Epithelial cell of proximal tubule (primary cell): ENCODE measurements around the gene C1QTNF8. TPM values are rescaled to one million over a fixed set of nuclear protein-coding genes. Genes with fewer than 3 reads are reported as not detected.
"Not testable (repeated sequence)": the region's sequence is repeated elsewhere in the genome, so short reads cannot be mapped to it uniquely, and the experiment has no call there.

ENCODE experiments used
- DNase-seq: peaks from one replicate; pipeline ENCODE4 v3.0.0-alpha.2; 2011; ENCODE audit warnings: low read depth
- H3K4me3 ChIP-seq: 2 replicates; pipeline ENCODE4 v1.5.1; 2011; ENCODE audit warnings: low read depth, mild to moderate bottlenecking, low read length
- total RNA-seq: library from RNA; depleted of rRNA; stranded (reverse); fragments of >200 nt; gene quantifications from 2 replicates; pipeline ENCODE4 v1.2.3, GENCODE V29; 2015
- TF ChIP-seq, protein P1 (sequence below): conservative IDR thresholded peaks from 2 replicates; pipeline ENCODE4 v1.5.1; 2012; ENCODE audit warnings: low read depth, mild to moderate bottlenecking, low read length

Gene C1QTNF8
- total RNA-seq, 1 donor from 2014 or later, result not detected

DNA sequence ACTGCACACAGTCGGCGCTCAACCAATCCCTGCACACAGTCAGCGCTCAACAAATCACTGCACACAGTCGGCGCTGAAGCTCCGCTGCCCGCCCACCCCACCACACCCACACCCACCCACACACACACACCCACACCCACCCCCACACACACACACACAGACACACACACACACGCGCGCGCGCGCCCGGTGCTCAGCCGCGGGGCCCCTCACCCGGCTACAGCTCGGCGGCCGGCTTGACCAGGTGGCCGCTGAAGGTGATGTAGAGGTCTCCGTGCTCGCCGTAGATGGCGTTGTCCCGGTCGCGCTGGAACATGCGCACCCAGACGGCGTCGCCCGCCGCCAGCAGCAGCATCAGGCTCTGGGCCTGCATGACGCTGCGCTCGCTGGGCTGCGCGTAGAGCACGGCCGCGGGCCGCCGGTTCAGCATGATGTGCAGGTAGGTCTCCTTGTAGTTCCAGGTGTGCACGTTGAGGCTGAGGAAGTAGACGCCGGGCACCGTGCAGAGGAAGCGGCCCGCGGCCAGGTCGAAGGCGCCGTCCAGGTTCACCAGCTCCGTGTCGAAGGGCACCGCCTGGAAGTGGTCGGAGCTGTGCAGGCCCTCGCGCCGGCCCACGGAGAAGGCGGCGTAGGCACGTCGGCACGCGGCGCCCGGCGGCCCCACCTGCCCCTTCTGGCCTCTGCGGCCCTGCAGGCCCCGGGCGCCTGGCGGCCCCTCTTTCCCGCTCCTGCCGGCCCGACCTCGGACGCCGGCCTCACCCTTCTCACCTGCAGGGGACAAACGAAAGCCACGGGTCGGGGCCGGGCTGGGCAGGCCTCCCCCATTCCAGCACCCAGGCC is 2.5 kb downstream of the C1QTNF8 start:
- TF ChIP-seq, protein P1, sequence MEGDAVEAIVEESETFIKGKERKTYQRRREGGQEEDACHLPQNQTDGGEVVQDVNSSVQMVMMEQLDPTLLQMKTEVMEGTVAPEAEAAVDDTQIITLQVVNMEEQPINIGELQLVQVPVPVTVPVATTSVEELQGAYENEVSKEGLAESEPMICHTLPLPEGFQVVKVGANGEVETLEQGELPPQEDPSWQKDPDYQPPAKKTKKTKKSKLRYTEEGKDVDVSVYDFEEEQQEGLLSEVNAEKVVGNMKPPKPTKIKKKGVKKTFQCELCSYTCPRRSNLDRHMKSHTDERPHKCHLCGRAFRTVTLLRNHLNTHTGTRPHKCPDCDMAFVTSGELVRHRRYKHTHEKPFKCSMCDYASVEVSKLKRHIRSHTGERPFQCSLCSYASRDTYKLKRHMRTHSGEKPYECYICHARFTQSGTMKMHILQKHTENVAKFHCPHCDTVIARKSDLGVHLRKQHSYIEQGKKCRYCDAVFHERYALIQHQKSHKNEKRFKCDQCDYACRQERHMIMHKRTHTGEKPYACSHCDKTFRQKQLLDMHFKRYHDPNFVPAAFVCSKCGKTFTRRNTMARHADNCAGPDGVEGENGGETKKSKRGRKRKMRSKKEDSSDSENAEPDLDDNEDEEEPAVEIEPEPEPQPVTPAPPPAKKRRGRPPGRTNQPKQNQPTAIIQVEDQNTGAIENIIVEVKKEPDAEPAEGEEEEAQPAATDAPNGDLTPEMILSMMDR, result no peak
- H3K4me3 ChIP-seq, result no peak overlapping the region
- no peak for DNase-seq

DNA sequence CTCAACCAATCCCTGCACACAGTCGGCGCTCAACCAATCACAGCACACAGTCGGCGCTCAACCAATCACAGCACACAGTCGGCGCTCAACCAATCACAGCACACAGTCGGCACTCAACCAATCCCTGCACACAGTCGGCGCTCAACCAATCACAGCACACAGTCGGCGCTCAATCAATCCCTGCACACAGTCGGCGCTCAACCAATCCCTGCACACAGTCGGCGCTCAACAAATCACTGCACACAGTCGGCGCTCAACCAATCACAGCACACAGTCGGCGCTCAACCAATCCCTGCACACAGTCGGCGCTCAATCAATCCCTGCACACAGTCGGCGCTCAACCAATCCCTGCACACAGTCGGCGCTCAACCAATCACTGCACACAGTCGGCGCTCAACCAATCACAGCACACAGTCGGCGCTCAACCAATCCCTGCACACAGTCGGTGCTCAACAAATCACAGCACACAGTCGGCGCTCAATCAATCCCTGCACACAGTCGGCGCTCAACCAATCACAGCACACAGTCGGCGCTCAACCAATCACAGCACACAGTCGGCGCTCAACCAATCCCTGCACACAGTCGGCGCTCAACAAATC is 3.3 kb downstream of the C1QTNF8 start:
- DNase-seq, H3K4me3 ChIP-seq: not testable (repeated sequence)

DNA sequence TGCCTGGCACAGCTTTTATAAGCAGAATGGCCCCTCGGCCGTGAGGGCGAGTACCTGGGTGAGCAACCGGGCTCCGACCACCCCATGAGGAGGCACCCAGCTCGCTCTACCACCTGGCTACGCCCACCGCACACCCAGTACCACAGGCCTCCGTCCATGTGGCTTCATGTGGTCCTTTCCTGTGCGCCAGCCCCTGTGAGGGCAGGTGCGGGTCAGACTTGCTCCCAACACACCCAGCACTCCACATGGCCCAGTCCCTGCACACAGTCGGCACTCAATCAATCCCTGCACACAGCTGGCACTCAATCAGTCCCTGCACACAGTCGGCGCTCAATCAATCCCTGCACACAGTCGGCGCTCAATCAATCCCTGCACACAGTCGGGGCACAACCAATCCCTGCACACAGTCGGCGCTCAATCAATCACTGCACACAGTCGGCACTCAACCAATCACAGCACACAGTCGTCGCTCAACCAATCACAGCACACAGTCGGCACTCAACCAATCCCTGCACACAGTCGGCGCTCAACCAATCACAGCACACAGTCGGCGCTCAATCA is 4.0 kb downstream of the C1QTNF8 start:
- TF ChIP-seq, protein P1, result no peak
- no peak overlapping the region for H3K4me3 ChIP-seq
- DNase-seq, result no peak

DNA sequence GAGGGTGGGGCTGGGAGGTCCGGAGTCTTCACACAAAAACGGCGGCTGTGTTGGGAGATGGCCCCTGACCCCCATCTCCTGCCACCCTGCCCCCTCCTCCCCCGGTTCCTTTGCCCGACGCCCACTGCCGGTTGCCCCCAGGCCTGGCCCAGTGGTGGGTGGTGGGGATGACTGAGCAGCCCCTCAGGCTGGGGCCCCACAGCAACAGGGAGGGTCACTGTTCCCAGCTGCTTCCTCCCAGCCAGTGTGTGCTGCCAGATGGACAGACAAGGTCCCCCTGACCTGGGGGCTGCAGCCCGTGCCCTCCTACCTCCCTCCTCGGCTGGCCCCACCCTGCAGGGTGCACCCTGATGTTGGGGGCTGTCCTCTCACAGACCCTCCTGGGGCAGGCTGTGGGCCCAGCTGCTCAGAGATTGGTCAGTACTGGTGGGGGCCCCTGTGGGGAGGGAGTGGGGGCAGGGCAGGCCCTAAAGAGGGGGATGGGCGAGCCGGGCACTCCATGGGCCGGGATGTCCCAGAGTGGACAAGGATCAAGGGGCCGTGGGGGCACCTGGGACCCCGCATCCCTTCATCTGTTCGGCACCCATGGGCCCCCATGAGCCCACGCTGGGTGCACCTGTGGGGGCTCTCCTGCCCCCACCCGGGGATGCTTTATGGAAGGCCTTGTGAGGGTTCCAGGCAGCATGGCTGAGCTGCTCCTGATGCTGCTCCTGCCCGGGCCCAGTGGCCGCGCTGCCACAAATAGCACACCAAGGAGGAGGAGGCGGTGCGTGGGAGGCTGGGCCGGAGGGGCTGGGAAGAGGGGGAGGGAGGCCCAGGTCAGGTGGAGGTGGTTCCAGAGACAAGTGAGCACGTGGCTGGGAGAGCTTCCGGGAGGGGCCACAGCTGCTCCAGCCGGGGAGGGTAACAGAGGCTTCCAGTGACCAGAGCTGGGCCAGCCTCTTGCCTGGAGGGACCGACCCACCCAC is 5.1 kb downstream of the C1QTNF8 start:
- H3K4me3 ChIP-seq, result peak overlapping the region; percentile 60
- TF ChIP-seq, protein P1, result no peak
- no peak for DNase-seq

DNA sequence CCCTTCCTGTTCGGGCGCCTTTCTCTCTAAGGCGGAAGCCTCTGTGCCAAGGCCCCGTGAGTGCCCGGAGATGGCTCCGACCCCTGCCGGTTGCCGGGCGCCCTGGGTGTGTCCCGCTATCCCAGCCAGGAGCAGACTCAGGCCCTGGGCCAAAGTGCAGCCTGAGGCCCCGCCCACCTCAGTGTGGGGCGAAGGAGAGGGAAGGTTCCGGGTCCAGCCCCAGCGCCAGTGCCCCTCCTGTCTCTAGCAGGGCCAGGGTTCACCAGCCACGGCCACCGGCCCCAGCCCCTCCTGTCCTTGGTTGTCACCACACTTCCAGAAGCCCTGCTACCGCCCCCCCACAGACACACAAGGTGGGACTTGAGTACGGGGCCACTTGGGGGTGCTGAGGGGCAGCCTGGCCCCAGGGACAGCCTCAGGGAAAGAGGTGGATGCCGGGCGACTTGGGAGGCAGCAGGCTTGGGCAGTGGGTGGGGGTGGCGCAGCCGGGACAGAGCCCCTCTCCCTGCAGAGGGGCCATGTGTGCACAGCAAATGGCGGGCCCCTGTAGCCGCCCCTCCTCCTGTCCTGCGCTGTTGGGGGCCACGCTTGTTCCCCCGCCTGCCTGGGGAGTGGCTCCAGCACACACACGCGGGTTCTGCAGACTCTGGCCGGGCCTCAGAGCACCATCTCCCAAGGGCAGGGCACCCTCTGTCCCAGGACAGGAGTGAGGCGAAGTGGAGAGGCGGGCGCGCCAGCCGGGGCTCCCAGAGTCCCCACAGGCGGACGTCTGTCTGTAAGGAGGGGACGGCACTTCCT is 6.0 kb downstream of the C1QTNF8 start:
- peak overlapping the region; percentile 60 for H3K4me3 ChIP-seq
- TF ChIP-seq, protein P1, result peak; percentile 33
- DNase-seq, result no peak

DNA sequence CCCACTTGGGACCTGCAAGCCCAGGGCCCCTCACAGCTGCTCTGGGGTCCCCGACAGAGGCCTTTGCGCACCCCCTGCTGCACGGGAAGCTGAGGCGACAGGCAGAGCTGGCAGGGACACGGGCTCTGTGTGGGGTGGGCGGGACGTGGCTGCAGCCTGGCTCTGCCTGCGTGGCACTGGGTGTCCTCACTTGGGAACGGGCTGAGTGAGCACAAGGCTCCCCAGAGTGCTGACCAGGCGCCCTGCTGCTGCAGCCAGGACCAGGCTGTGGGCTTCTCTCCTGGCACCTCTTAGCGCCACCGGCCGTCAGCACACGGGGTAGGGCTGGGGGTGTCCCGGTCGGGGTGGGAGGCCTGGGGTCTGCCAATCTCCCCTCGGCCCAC is 6.6 kb downstream of the C1QTNF8 start:
- DNase-seq, result no peak
- peak overlapping the region; percentile 60 for H3K4me3 ChIP-seq
- TF ChIP-seq, protein P1, result no peak
